ENCODE data around the gene FCRL4.

DNA sequence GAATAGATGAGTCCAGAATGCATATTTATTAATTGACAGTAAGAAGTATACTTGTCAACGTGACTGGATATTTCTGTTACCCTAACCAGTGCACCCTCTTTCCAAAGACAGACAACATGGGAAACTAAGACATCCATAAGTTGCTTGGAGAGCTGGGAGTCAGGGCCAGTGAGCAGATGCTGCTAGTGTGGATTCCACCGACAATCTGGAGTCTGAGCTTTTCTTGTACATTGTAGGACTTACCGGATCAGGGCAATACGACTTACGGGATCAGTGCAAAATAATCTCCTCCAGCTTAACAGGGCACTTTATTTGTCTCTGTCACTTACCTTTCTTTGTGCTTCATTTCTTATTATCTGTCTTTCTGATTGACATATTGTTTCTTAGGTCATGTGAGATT is 24.6 kb upstream of the FCRL4 start:
- TF ChIP-seq CTCF (IDR thresholded peaks at IDR 0.05; ENCODE audit: low read depth, low read length, missing input control) (no peak), REST (IDR thresholded peaks at IDR 0.05) (no peak), NR2F2 (IDR thresholded peaks at IDR 0.05) (no peak), HNF4A (conservative IDR thresholded peaks at IDR 0.05) (no peak), TAF1 (conservative IDR thresholded peaks at IDR 0.05) (no peak), MAX (IDR thresholded peaks at IDR 0.05) (no peak), ATF3 (IDR thresholded peaks at IDR 0.05) (no peak), RAD21 (IDR thresholded peaks at IDR 0.05) (no peak), EGR1 (IDR thresholded peaks at IDR 0.05; ENCODE audit: low read depth in 2 of 2) (no peak), SP1 (IDR thresholded peaks at IDR 0.05) (no peak), FOXA1 (IDR thresholded peaks at IDR 0.05) (no peak), ZBTB33 (IDR thresholded peaks at IDR 0.05) (no peak), YY1 (IDR thresholded peaks at IDR 0.05) (no peak), RXRA (IDR thresholded peaks at IDR 0.05) (no peak)
